DOHH2 (cell line): ENCODE data around the gene PTGES3.

Source experiments
- H3F3A ChIP-seq: fragments of 200-600 bp; sonication (generic), shearing (Covaris generic); 2 replicates; pipeline ENCODE4 v1.6.0; 2016; ENCODE audit warnings: antibody characterized with exemption, mild to moderate bottlenecking; ENCODE audit not compliant: control insufficient read depth, insufficient read depth
- H3K27ac ChIP-seq: fragments of 200-600 bp; sonication (generic); 2 replicates; pipeline ENCODE4 v1.5.1; 2014; ENCODE audit warnings: low read depth, mild to moderate bottlenecking, low read length, moderate library complexity
- H3K27me3 ChIP-seq: fragments of 200-600 bp; sonication (generic); 2 replicates; pipeline ENCODE4 v1.6.1; 2014; ENCODE audit warnings: mild to moderate bottlenecking, low read length, mixed read lengths; ENCODE audit not compliant: control insufficient read depth
- H3K36me3 ChIP-seq: fragments of 200-600 bp; sonication (generic); 2 replicates; pipeline ENCODE4 v1.6.1; 2014; ENCODE audit warnings: mild to moderate bottlenecking, low read length, moderate library complexity, mixed read lengths; ENCODE audit not compliant: control insufficient read depth
- H3K4me1 ChIP-seq: fragments of 200-600 bp; sonication (generic); 2 replicates; pipeline ENCODE4 v1.6.1; 2014; ENCODE audit warnings: mild to moderate bottlenecking, low read length, mixed read lengths; ENCODE audit not compliant: control insufficient read depth
- H3K4me2 ChIP-seq: fragments of 200-600 bp; sonication (generic); 2 replicates; pipeline ENCODE4 v1.6.0; 2014; ENCODE audit warnings: mild to moderate bottlenecking, low read length, moderate library complexity
- H3K4me3 ChIP-seq: fragments of 200-600 bp; sonication (generic); 2 replicates; pipeline ENCODE4 v1.5.1; 2014; ENCODE audit warnings: mild to moderate bottlenecking, low read length, mixed read lengths
- H3K79me2 ChIP-seq: fragments of 200-600 bp; sonication (generic); 2 replicates; pipeline ENCODE4 v1.6.1; 2014; ENCODE audit warnings: mild to moderate bottlenecking, low read length, mixed read lengths; ENCODE audit not compliant: control insufficient read depth
- H3K9me2 ChIP-seq: fragments of 200-600 bp; sonication (generic); replicated peaks from 2 replicates; pipeline ENCODE4 v1.6.1; 2014; ENCODE audit warnings: mild to moderate bottlenecking, low read length, mixed read lengths; ENCODE audit not compliant: control insufficient read depth
- H3K9me3 ChIP-seq: fragments of 200-600 bp; sonication (generic); 2 replicates; pipeline ENCODE4 v1.6.1; 2014; ENCODE audit warnings: antibody characterized with exemption, low read length, mixed read lengths; ENCODE audit not compliant: control insufficient read depth, insufficient read depth
- H4K20me1 ChIP-seq: fragments of 200-600 bp; sonication (generic); 2 replicates; pipeline ENCODE4 v1.6.0; 2014; ENCODE audit warnings: low read depth, mild to moderate bottlenecking, antibody characterized with exemption, low read length, moderate library complexity; ENCODE audit not compliant: control insufficient read depth, insufficient read depth
- EZH2phosphoT487 ChIP-seq: fragments of 200-600 bp; sonication (generic); IDR thresholded peaks from 2 replicates; pipeline ENCODE4 v1.6.1; 2017; ENCODE audit warnings: borderline replicate concordance, mild to moderate bottlenecking, antibody characterized with exemption, low read length, moderate library complexity, mixed read lengths
- TF ChIP-seq, protein P1 (sequence below): fragments of 200-600 bp; sonication (generic); IDR thresholded peaks from one replicate; pipeline ENCODE4 v1.5.1; 2014; ENCODE audit warnings: antibody characterized with exemption, mild to moderate bottlenecking, low read depth, low read length; ENCODE audit not compliant: poor library complexity, severe bottlenecking

Gene PTGES3

DNA sequence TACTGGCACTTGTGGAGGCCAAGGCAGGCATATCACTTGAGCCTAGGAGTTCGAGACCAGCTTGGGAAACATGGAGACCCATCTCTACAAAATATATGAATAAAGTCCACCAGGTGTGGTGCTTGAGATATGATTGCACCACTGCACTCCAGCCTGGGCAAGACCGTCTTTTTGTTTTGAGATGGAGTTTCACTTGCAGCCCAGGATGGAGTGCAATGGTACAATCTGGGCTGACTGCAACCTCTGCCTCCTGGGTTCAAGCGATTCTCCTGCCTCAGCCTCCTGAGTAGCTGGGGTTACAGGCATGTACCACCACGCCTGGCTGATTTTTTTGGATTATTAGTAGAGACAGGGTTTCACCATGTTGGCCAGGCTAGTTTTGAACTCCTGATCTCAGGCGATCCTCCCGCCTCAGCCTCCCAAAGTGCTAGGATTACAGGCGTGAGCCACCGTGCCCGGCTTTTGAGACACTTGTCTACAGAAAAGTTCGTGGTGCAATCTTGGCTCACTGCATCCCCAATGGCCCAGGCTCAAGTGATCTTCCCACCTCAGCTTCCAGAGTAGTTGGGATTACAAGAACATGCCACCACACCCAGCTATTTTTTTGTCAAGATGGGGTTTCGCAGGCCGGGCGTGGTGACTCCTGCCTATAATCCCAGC, 26.0 kb downstream of the PTGES3 start:
- H3K4me3 ChIP-seq = no peak overlapping the region
- no peaks in the 10 kb centered on the region for H3K27me3 ChIP-seq
- H3K4me1 ChIP-seq = 0 out of 2 replicates have a peak, but pooled peaks cover 5% of the 10 kb centered on the region
- peaks cover 2% of the 10 kb centered on the region; the same call in 1 of the 2 replicates for H4K20me1 ChIP-seq
- H3K27ac ChIP-seq = no peak overlapping the region
- peaks cover 43% of the 10 kb centered on the region for H3K36me3 ChIP-seq
- H3K9me3 ChIP-seq = no peaks in the 10 kb centered on the region
- no peaks in the 10 kb centered on the region for H3K79me2 ChIP-seq
- H3K4me2 ChIP-seq = no peak overlapping the region
- TF ChIP-seq, protein P1, sequence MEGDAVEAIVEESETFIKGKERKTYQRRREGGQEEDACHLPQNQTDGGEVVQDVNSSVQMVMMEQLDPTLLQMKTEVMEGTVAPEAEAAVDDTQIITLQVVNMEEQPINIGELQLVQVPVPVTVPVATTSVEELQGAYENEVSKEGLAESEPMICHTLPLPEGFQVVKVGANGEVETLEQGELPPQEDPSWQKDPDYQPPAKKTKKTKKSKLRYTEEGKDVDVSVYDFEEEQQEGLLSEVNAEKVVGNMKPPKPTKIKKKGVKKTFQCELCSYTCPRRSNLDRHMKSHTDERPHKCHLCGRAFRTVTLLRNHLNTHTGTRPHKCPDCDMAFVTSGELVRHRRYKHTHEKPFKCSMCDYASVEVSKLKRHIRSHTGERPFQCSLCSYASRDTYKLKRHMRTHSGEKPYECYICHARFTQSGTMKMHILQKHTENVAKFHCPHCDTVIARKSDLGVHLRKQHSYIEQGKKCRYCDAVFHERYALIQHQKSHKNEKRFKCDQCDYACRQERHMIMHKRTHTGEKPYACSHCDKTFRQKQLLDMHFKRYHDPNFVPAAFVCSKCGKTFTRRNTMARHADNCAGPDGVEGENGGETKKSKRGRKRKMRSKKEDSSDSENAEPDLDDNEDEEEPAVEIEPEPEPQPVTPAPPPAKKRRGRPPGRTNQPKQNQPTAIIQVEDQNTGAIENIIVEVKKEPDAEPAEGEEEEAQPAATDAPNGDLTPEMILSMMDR = no peak
- no peak for TF ChIP-seq EZH2phosphoT487
- H3F3A ChIP-seq = peaks cover 46% of the 10 kb centered on the region
- no peaks in the 10 kb centered on the region for H3K9me2 ChIP-seq

DNA sequence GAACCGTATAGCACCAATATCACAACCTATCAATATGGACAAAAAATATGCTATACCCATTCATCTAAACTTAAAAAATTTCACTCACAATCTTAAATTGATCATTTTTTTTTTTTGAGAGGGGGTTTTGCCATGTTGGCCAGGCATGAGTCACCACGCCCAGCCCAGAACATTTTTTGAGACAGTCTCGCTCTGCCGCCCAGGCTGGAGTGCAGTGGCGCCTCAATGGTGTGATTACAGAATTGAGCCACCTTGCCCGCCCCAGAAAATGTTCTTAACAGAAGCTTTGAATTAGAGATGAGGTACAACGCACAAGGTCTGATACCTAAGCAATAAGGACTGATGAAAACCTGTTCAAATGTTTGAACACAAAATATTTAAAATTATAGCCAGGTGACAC, 26.5 kb downstream of the PTGES3 start:
- TF ChIP-seq, protein P1 = no peak
- no peak for TF ChIP-seq EZH2phosphoT487
- Histone ChIP-seq H3K4me3 (no peak overlapping the region), H3K36me3 (peaks cover 38% of the 10 kb centered on the region), H3K4me2 (no peak overlapping the region), H3K79me2 (no peaks in the 10 kb centered on the region), H4K20me1 (no peaks in the 10 kb centered on the region), H3F3A (peaks cover 44% of the 10 kb centered on the region), H3K9me2 (no peaks in the 10 kb centered on the region), H3K9me3 (no peaks in the 10 kb centered on the region), H3K4me1 (0 out of 2 replicates have a peak, but pooled peaks cover 5% of the 10 kb centered on the region), H3K27ac (no peak overlapping the region), H3K27me3 (no peaks in the 10 kb centered on the region)

DNA sequence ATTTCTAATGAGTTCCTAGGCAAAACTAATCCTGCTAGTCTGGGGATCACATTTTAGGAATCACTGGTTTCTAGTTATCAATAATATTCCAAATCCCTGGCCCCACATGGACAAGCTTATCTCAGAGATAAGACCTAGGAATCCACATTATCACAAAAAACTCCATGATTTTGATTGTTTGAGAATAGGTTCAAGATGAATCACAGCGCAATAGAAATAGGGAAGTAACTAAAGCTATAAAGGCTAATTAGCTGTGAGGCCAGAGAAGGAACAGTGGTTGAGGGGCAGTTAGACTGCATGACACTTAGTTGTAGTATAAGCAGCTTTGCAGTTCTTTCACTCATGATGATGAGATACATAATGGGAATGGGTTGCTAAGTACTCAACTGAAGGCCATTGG, 29.2 kb downstream of the PTGES3 start:
- Histone ChIP-seq H3K36me3 (peaks cover 11% of the 10 kb centered on the region), H3K4me2 (no peak overlapping the region), H3F3A (peaks cover 30% of the 10 kb centered on the region), H3K4me3 (no peak overlapping the region), H3K79me2 (no peaks in the 10 kb centered on the region), H3K27me3 (no peaks in the 10 kb centered on the region), H3K4me1 (0 out of 2 replicates have a peak, but pooled peaks cover 5% of the 10 kb centered on the region), H3K9me3 (peaks cover 7% of the 10 kb centered on the region; the same call in 1 of the 2 replicates), H3K9me2 (no peaks in the 10 kb centered on the region), H3K27ac (no peak overlapping the region), H4K20me1 (no peaks in the 10 kb centered on the region)
- TF ChIP-seq, protein P1 = no peak
- no peak for TF ChIP-seq EZH2phosphoT487
